ENCODE measurements around the gene MUC2. TPM values are rescaled to one million over a fixed set of nuclear protein-coding genes. Genes with fewer than 3 reads are reported as not detected.

The MUC2 gene
- total RNA-seq, 1 donor from 2014 or later, result not detected

DNA sequence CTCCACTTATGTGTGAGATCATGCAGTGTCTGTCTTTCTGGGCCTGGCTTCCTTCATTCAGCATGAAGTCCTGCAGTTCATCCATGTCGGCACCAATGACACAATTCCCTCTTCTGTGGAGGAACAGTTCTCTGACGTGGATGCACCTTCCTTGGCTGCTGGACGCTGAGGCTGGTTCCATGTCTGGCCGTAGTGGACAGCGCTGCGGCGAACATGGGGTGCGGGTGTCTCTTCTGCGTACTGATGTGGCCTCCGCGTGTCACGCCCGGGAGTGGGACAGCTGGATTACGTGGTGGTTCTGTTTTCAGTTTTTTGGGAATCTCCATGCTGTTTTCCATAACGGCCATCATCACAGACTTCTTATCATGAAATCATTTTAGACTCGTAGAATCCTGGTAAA, 16.9 kb upstream of the MUC2 start:
- no peak overlapping the region for H3K4me3 ChIP-seq (ENCODE audit: low read depth, low read length)
- DNase-seq (ENCODE audit: low read depth), result no peak
- TF ChIP-seq, protein P1, sequence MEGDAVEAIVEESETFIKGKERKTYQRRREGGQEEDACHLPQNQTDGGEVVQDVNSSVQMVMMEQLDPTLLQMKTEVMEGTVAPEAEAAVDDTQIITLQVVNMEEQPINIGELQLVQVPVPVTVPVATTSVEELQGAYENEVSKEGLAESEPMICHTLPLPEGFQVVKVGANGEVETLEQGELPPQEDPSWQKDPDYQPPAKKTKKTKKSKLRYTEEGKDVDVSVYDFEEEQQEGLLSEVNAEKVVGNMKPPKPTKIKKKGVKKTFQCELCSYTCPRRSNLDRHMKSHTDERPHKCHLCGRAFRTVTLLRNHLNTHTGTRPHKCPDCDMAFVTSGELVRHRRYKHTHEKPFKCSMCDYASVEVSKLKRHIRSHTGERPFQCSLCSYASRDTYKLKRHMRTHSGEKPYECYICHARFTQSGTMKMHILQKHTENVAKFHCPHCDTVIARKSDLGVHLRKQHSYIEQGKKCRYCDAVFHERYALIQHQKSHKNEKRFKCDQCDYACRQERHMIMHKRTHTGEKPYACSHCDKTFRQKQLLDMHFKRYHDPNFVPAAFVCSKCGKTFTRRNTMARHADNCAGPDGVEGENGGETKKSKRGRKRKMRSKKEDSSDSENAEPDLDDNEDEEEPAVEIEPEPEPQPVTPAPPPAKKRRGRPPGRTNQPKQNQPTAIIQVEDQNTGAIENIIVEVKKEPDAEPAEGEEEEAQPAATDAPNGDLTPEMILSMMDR (conservative IDR thresholded peaks at IDR 0.05; ENCODE audit: low read depth, low read length), result no peak

DNA sequence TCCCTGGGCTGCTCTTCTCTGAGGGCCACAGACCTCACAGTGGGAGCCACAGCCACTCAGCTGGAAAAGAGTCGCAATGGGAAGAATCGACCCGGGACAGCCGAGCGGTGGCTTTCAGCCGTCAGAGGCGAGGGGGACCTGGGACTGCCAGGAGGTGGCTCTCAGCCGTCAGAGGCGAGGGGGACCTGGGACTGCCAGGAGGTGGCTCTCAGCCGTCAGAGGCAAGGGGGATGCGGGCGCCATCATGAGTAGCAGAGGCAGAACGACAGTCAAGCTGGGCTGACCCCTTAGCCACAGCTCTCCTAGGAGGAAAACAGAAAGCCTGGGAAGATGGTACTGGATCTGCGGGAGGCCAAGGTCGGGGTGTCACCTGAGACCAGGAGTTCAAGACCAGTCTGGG, 14.9 kb upstream of the MUC2 start:
- TF ChIP-seq, protein P1 (conservative IDR thresholded peaks at IDR 0.05; ENCODE audit: low read depth, low read length), result no peak
- no peak overlapping the region for H3K4me3 ChIP-seq (ENCODE audit: low read depth, low read length)
- DNase-seq (ENCODE audit: low read depth), result no peak

DNA sequence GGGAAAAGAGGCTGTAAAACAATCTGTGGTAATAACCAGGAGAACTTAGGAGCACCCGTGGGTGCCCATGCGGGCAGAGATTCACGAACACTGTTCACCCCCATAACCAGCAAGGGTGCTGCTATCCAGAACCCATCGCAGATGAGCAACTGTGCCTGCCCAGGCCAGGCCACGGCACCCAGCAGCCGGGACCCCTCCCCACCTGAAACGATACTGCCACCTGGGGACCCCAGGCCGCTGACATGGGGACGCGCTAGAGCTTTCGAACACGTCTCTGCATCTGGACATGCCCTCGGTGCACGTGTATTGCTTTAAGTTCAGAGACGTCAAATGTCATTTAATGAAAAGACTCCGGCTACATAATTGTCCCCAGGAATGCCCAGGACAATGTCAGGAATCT, 14.3 kb upstream of the MUC2 start:
- TF ChIP-seq, protein P1 (conservative IDR thresholded peaks at IDR 0.05; ENCODE audit: low read depth, low read length), result no peak
- H3K4me3 ChIP-seq (ENCODE audit: low read depth, low read length), result no peak overlapping the region
- DNase-seq (ENCODE audit: low read depth), result no peak

DNA sequence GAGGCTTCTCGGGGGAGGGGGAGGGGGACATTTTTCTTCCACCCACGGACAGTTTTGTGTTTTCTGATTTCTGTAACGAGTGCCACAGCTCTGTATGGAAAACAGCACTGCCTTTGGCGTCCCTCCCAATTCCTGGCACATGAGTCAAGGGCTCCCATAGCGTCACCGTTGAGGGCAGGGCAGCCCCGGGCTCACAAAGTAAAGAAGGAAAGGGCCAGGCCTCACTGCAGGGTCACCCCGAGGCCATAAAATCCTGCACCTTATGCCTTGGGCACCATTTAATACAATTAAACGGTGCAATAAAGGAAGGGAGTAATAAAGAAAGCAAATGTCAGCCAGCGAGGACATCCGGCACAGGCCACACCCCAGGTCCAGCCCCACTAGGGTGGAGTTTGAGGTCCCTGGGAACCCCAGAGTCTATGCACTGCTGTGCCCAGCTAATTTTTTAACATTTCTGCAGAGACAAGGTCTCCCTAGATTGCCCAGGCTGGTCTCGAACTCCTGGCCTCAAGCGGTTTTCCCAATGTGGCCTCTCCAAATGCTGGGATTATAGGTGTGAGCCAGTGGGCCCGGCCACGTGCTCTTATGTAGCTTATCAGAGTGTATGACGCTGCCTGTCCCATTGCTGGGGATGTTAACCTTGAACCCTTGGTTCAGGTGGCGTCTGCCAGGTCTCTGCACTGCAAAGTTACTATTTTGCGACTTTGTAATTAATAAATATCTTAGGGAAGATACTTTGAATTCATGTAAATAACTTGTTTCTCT, 13.6 kb upstream of the MUC2 start:
- no peak for DNase-seq (ENCODE audit: low read depth)
- H3K4me3 ChIP-seq (ENCODE audit: low read depth, low read length), result no peak overlapping the region
- TF ChIP-seq, protein P1 (conservative IDR thresholded peaks at IDR 0.05; ENCODE audit: low read depth, low read length), result no peak

DNA sequence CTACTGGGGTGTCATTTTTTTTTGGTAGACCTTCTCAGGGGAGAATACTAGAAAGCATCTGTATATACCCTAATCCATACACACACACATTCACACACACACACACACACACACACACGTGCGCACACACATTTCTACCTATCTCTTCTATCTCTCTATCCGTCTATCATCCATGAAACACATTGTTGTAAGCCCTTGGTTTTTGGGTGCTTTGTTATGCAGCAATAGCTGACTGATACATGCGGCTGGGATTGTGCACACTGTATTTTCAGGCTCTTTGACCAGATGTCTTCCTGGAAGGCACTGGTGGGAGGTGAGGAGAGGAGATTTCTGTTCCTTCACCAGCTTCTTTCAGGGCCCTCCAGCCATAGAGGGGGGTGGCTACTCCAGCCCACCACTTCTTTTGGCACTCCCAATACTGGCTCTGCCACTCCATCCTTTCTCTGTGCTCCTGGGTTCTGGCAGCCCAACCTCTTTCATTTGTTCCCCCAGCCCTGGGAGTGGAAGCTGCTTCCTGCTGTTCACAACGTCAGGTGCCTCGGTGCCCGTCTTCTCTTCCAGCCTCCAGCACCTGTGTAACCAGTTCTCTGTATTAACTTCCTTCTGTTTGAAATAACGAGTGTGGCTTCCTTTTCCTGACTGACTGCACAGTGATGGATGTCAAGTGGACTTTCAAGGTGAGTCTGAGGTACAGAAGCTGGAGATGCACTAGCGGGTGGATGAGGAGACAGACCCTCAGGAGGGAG, 12.4 kb upstream of the MUC2 start:
- no peak overlapping the region for H3K4me3 ChIP-seq (ENCODE audit: low read depth, low read length)
- DNase-seq (ENCODE audit: low read depth), result no peak
- TF ChIP-seq, protein P1 (conservative IDR thresholded peaks at IDR 0.05; ENCODE audit: low read depth, low read length), result no peak

DNA sequence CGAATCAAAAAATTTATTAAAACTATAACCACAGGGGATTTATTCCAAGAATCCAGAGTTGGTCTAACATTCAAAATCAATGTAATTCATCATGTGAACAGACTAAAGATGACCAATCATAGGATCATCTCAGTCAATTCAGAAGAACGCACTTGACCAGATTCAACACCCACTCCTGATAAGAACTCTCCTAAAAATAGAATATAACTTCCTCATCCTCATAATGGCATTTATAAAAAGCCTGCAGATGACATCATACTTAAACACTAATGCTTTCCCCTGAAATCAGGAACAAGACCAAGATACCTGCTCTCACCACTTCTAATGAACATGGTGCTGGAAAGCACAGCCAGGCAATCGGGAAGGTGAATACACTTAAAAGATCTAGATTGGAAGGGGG, 10.5 kb upstream of the MUC2 start:
- TF ChIP-seq, protein P1 (conservative IDR thresholded peaks at IDR 0.05; ENCODE audit: low read depth, low read length), result no peak
- no peak for DNase-seq (ENCODE audit: low read depth)
- no peak overlapping the region for H3K4me3 ChIP-seq (ENCODE audit: low read depth, low read length)
